Measurements from ENCODE around the gene ALDH1A1. TPM values are rescaled to one million over a fixed set of nuclear protein-coding genes. Genes with fewer than 3 reads are reported as not detected.

Gene ALDH1A1
- total and polyA plus RNA-seq, 9 of the 15 experiments (the other 6 are each of a cell fraction or from before 2014, with no cell fraction given): 1.8 to 86.3 (median 24.4) TPM

- H3K9ac ChIP-seq (ENCODE audit: insufficient read depth in 1 of 2, low read depth in 2 of 2, low read length in 2 of 2): no peak overlapping the region
These were observed 72.0 kb downstream of the ALDH1A1 start for GRCh38 chr9:72880821-72881220.

More at GRCh38 chr9:72880821-72881220, 72.0 kb downstream of the ALDH1A1 start:
- no peak for FAIRE-seq
- Histone ChIP-seq H3K4me2 (ENCODE audit: insufficient read depth, low read length) (no peak overlapping the region), H3K9me3 (replicated peaks; ENCODE audit: control insufficient read depth, insufficient read depth, low read depth, low read length) (no peaks in the 10 kb centered on the region), H3K27me3 (ENCODE audit: control insufficient read depth in 2 of 2, insufficient read depth in 2 of 2, low read length in 2 of 2) (no peaks in the 10 kb centered on the region), H4K20me1 (replicated peaks; ENCODE audit: control insufficient read depth, insufficient read depth, low read length) (no peaks in the 10 kb centered on the region), H3K79me2 (ENCODE audit: control insufficient read depth, insufficient read depth, low read length) (no peaks in the 10 kb centered on the region), H3K4me1 (replicated peaks in 1 of 2; ENCODE audit: control insufficient read depth in 2 of 2, insufficient read depth in 2 of 2, low read length in 2 of 2) (no peaks in the 10 kb centered on the region), H3K36me3 (ENCODE audit: control insufficient read depth, insufficient read depth, low read length) (no peaks in the 10 kb centered on the region), H3K27ac (ENCODE audit: extremely low read depth, low read depth, low read length) (no peak overlapping the region), H3K9me1 (ENCODE audit: control insufficient read depth, insufficient read depth, low read length) (no peaks in the 10 kb centered on the region), H2AFZ (ENCODE audit: low read depth, low read length) (no peak overlapping the region), H3K4me3 (no peak overlapping the region)
- no peak for ATAC-seq
- ChIA-PET POLR2A (no interaction called here), CTCF (ENCODE audit: low intra/inter-chr PET ratio) (no interaction called here)
- intact Hi-C loops (cut with micrococcal nuclease): no loop called here
- DNase-seq (ENCODE audit: extremely low read depth in 1 of 4, low spot score in 3 of 4): no peak
- TF ChIP-seq, protein P1, sequence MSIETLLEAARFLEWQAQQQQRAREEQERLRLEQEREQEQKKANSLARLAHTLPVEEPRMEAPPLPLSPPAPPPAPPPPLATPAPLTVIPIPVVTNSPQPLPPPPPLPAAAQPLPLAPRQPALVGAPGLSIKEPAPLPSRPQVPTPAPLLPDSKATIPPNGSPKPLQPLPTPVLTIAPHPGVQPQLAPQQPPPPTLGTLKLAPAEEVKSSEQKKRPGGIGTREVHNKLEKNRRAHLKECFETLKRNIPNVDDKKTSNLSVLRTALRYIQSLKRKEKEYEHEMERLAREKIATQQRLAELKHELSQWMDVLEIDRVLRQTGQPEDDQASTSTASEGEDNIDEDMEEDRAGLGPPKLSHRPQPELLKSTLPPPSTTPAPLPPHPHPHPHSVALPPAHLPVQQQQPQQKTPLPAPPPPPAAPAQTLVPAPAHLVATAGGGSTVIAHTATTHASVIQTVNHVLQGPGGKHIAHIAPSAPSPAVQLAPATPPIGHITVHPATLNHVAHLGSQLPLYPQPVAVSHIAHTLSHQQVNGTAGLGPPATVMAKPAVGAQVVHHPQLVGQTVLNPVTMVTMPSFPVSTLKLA (conservative IDR thresholded peaks at IDR 0.05): no peak
- TF ChIP-seq CBX2 (IDR thresholded peaks at IDR 0.05; ENCODE audit: insufficient read depth, low read length, poor library complexity, severe bottlenecking) (no peak), SMC3 (conservative IDR thresholded peaks at IDR 0.05; ENCODE audit: insufficient read depth, low read depth, low read length) (no peak), MXI1 (IDR thresholded peaks at IDR 0.05; ENCODE audit: low read depth, low read length) (no peak), CC2D1A (IDR thresholded peaks at IDR 0.05) (no peak), KDM5B (IDR thresholded peaks at IDR 0.05; ENCODE audit: insufficient replicate concordance, low read depth, low read length) (no peak), ZNF449 (CRISPR knock-in tag; IDR thresholded peaks at IDR 0.05) (no peak), GABPB2 (CRISPR knock-in tag; conservative IDR thresholded peaks at IDR 0.05) (no peak), IRF2 (CRISPR knock-in tag; IDR thresholded peaks at IDR 0.05) (no peak)
- in situ Hi-C loops (cut with MboI): no loop called here
- 8% methylated on average over 2 of the region's 2 CpGs for WGBS (ENCODE audit: insufficient coverage, low coverage, missing lambda C conversion rate)
- BruUV-seq (replicated peaks): no TSS peak
